Gastroesophageal sphincter (tissue), 4 donors: ENCODE results near the gene HDGF. TPM values are rescaled to one million over a fixed set of nuclear protein-coding genes. Genes with fewer than 3 reads are reported as not detected.

Source experiments
- ATAC-seq: fragments of 150-250 bp; one replicate; pipeline ENCODE4 v1.9.1; 2016; ENCODE audit warnings: mild to moderate bottlenecking, moderate library complexity
- H3K27ac ChIP-seq, 4 donors: fragments of 200-600 bp; sonication (generic) in 3 of 4; 1 replicate in 3 of 4; 2 replicates in 1 of 4; pipeline ENCODE4 v1.5.1; 2016 to 2019
- H3K27me3 ChIP-seq: fragments of 200-600 bp; sonication (generic); one replicate; pipeline ENCODE4 v1.5.1; 2019
- H3K36me3 ChIP-seq, 2 donors: fragments of 200-600 bp; sonication (generic); one replicate each; pipeline ENCODE4 v1.5.1; 2019; ENCODE audit warnings: control low read depth in 1 of 2
- H3K4me1 ChIP-seq, 3 donors: fragments of 200-600 bp; sonication (generic); 1 replicate in 2 of 3; 2 replicates in 1 of 3; pipeline ENCODE4 v1.5.1; 2016 to 2019; ENCODE audit warnings: control low read depth in 2 of 3
- H3K4me3 ChIP-seq, 2 donors: fragments of 200-600 bp; sonication (generic); one replicate each; pipeline ENCODE4 v1.5.1; 2019; ENCODE audit warnings: mild to moderate bottlenecking in 1 of 2, moderate library complexity in 1 of 2
- H3K9me3 ChIP-seq, 3 donors: fragments of 200-600 bp; sonication (generic); one replicate each; pipeline ENCODE4 v1.5.1; 2017 to 2019; ENCODE audit warnings: control low read depth in 2 of 3
- EP300 ChIP-seq: sonication (generic); formaldehyde crosslinking; IDR thresholded peaks from one replicate; pipeline ENCODE4 v1.6.1; 2017; ENCODE audit warnings: antibody characterized with exemption, mild to moderate bottlenecking
- POLR2A ChIP-seq, 2 donors: fragments of 450-650 bp; IDR thresholded peaks; one replicate each; pipeline ENCODE4 v1.6.1; 2017; ENCODE audit warnings: antibody characterized with exemption in 2 of 2, mild to moderate bottlenecking in 2 of 2, moderate library complexity in 1 of 2
- POLR2AphosphoS5 ChIP-seq: sonication (generic); formaldehyde crosslinking; IDR thresholded peaks from one replicate; pipeline ENCODE4 v1.6.1; 2017; ENCODE audit warnings: antibody characterized with exemption
- WGBS, 2 donors: methylation state at CpG; one replicate each; pipeline ENCODE4 v1.1.5; 2018; ENCODE audit warnings: low coverage in 1 of 2; 5-methylcytosine and 5-hydroxymethylcytosine counted together
- total RNA-seq, 4 donors: library from RNA; depleted of rRNA; stranded (reverse); fragments of >200 nt; gene quantifications; one replicate each; pipeline ENCODE4 v1.1.0, GENCODE V29; 2016
- TF ChIP-seq, protein P1 (sequence below), 4 experiments: fragments of 200-600 bp in 2 of 4; fragments of 450-650 bp in 2 of 4; sonication (generic) in 1 of 4; IDR thresholded peaks; one replicate each; pipeline ENCODE4 v1.5.1; 2017 to 2019; ENCODE audit warnings: antibody characterized with exemption in 4 of 4, mild to moderate bottlenecking in 2 of 4, moderate library complexity in 2 of 4

Gene HDGF
- total RNA-seq, 4 donors from 2014 or later, result 138 to 237 (median 186) TPM

DNA sequence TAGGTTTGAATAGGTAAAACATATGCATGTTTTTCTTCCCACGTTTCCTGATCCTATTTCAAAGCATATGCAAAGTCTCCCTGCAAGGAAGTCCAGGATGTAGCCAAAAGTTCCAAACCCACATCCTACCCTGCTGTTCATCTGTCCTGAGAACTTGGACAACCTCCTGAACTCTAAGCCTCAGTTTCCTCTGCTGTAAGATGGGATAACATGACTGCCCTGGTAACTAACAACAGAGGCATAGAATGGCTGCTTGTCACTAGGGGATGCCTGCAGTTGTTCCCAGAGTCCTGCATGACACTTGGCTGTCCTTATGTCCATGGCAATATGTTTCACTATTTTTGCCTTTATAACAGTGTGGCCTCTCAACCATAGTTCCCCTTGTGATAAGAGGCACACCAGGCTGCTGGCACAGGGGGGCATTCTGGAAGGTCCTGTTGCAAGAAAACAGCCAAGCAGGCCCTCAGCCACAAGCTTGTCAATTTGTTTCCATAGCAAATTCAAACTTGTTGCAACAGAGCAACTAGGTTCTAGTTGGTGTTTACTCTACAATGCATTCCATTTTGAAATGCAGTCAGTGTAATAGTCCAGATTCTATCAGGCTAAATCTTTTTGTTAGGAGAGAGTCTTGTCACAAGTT, 1.5 kb upstream of the HDGF start:
- ATAC-seq, result no peak
- H3K4me1 ChIP-seq, result peaks cover 0 to 40% (median 24%) of the 10 kb centered on the region in 3 donors
- no peaks in the 10 kb centered on the region for H3K36me3 ChIP-seq
- TF ChIP-seq POLR2AphosphoS5 (peak; percentile 22), POLR2A (IDR thresholded peaks at IDR 0.05) (no peak)
- 25 to 29% methylated on average over 1 of the region's 1 CpG for WGBS, 2 donors
- no peaks in the 10 kb centered on the region for H3K27me3 ChIP-seq
- peak overlapping the region in 3 of 4 donors; percentile 98 to 100 (median 99) for H3K27ac ChIP-seq
- peak overlapping the region in 1 of 2 donors; percentile 98 for H3K4me3 ChIP-seq
- H3K9me3 ChIP-seq, result no peaks in the 10 kb centered on the region

DNA sequence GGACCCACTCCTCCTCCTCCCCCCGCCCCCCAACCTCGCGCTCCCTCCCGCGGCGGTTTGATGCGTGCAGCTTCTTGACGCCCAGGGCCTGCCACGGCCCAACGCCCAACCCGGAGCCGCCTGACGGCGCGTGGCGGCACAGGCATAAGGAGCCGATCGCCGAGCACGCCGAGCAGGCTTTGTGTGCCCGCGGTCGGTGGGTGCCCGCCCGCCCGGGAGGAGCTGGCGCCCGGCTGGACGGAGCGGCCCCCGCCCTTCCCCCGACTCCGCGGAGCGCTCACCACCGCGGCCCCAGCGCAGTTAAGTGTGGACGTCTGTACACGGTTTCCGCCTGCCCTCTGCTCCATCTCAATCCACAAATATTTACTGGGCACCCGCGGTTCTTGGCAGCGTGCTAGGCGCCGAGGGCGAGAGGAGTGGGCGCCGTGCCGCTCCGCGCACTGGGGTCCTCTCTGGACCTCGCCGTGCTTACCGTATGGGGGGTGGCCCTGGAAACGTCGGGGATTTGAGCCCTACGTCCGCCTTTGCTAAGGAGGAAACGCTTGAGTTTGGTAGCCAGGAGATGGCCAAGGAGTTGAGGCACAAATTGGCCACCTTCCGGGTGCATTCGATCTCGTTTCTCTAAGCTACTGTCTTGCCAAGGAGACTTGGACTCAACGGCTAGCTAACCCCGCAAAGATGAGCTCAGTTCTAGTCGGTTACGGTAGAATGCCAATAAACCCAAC, 444 bp upstream of the HDGF start:
- peak overlapping the region; percentile 97 to 98 for H3K4me3 ChIP-seq
- TF ChIP-seq POLR2A (IDR thresholded peaks at IDR 0.05) (peak in 1 of 2 donors; percentile 46), POLR2AphosphoS5 (peak; percentile 78), EP300 (no peak)
- TF ChIP-seq, protein P1, sequence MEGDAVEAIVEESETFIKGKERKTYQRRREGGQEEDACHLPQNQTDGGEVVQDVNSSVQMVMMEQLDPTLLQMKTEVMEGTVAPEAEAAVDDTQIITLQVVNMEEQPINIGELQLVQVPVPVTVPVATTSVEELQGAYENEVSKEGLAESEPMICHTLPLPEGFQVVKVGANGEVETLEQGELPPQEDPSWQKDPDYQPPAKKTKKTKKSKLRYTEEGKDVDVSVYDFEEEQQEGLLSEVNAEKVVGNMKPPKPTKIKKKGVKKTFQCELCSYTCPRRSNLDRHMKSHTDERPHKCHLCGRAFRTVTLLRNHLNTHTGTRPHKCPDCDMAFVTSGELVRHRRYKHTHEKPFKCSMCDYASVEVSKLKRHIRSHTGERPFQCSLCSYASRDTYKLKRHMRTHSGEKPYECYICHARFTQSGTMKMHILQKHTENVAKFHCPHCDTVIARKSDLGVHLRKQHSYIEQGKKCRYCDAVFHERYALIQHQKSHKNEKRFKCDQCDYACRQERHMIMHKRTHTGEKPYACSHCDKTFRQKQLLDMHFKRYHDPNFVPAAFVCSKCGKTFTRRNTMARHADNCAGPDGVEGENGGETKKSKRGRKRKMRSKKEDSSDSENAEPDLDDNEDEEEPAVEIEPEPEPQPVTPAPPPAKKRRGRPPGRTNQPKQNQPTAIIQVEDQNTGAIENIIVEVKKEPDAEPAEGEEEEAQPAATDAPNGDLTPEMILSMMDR (IDR thresholded peaks at IDR 0.05), result peak in 2 of 4 experiments; percentile 32 to 42
- H3K36me3 ChIP-seq, result no peaks in the 10 kb centered on the region
- peak overlapping the region; percentile 92 to 100 (median 98) for H3K27ac ChIP-seq
- peaks cover 0 to 48% (median 29%) of the 10 kb centered on the region in 3 donors for H3K4me1 ChIP-seq
- no peaks in the 10 kb centered on the region for H3K9me3 ChIP-seq
- ATAC-seq, result peak; percentile 88
- H3K27me3 ChIP-seq, result no peaks in the 10 kb centered on the region
- 0% methylated on average over 1 to 5 of the region's 68 CpGs for WGBS, 2 donors

DNA sequence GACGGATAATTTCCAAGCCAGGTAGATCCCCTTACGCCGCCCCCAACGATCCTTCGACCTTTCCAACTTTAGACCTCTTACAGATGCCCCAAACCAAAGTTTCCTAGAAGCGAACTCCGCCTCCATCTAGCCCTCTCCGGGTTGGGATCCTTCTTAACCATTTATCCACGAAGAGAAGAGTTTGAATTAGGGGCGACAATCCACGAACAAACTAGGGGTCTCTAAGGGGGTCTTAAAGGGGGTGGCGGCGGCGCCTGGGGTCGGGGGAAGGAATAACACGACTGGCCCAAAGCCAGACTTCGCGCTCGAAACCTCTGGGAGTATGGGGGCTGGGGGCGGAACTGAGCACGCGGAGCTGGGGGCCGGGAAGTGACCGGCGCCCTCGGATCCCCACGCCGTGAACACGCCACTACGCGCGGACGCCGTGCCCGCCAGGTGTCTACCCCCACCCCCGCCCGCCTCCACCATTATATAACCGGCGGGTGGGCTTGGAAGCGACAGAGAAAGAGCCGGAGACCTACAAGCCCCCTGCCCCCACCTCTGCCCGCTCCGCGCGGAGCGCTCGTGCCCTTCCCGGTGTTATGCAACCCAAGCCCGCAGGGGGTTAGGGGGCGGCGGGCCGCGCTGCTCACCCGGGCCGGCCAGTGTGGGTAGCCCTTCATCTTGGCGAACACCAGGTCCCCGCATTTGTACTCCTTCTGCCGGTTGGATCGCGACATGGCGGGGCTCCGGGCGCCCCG, 594 bp downstream of the HDGF start:
- no peak for TF ChIP-seq POLR2A (IDR thresholded peaks at IDR 0.05)
- TF ChIP-seq, protein P1 (IDR thresholded peaks at IDR 0.05), result peak in 2 of 4 experiments; percentile 52 to 53
- no peak for TF ChIP-seq POLR2AphosphoS5
- TF ChIP-seq EP300, result no peak
- peak overlapping the region; percentile 92 to 100 (median 98) for H3K27ac ChIP-seq
- WGBS, 2 donors, result 0% methylated on average over 2 to 10 of the region's 64 CpGs
- H3K9me3 ChIP-seq, result no peaks in the 10 kb centered on the region
- peak overlapping the region; percentile 97 to 98 for H3K4me3 ChIP-seq
- peak; percentile 29 for ATAC-seq
- no peaks in the 10 kb centered on the region for H3K27me3 ChIP-seq
- H3K36me3 ChIP-seq, result no peaks in the 10 kb centered on the region
- peaks cover 3 to 58% (median 35%) of the 10 kb centered on the region in 3 donors for H3K4me1 ChIP-seq

DNA sequence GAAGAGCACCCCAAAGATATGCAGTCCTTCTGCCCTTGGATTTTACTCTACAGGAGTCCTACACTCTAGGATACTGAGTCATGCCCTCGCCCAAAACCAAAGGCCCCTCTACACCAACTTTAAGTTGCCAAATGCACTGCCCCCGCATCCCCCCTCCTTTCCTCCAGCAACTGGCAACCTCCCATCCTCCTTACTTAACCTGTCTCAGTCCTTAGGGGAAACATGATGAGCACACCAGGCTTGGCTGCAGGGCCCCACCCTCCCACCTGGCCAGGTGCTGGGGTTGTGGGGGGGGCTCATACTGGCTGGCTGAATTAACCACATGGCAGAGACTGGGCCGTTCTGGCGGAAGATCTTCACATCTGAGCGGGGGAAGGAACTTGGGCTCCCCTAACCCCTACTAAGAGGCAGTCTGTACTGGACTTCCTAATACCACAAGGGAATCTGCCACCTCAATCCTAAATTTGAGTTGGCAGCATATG, 1.2 kb downstream of the HDGF start:
- no peak for ATAC-seq
- H3K36me3 ChIP-seq, result peaks cover 0 to 2% of the 10 kb centered on the region in 2 donors
- no peaks in the 10 kb centered on the region for H3K9me3 ChIP-seq
- peaks cover 3 to 64% (median 39%) of the 10 kb centered on the region in 3 donors for H3K4me1 ChIP-seq
- H3K4me3 ChIP-seq, result peak overlapping the region; percentile 97 to 98
- WGBS, 2 donors, result 0 to 8% methylated on average over 2 to 5 of the region's 5 CpGs
- no peaks in the 10 kb centered on the region for H3K27me3 ChIP-seq
- TF ChIP-seq POLR2AphosphoS5, result no peak
- no peak for TF ChIP-seq POLR2A (IDR thresholded peaks at IDR 0.05)
- TF ChIP-seq, protein P1 (IDR thresholded peaks at IDR 0.05), result no peak
- TF ChIP-seq EP300, result no peak
- H3K27ac ChIP-seq, result peak overlapping the region; percentile 92 to 100 (median 98)
